Neural cell (in vitro differentiated cells): ENCODE data around the gene RCN2. TPM values are rescaled to one million over a fixed set of nuclear protein-coding genes. Genes with fewer than 3 reads are reported as not detected.
A peak's percentile ranks its signal among the peaks of the same experiment; 100 is the strongest.

Source experiments
- H2AFZ ChIP-seq: fragments of 200-600, 300-800 bp; sonication (generic), shearing (Covaris generic); 2 replicates; pipeline ENCODE4 v1.6.0; 2014; ENCODE audit warnings: low read depth, mild to moderate bottlenecking, antibody characterized with exemption, low read length, moderate library complexity
- H3F3A ChIP-seq: fragments of 200-600 bp; shearing (Covaris generic); 2 replicates; pipeline ENCODE4 v1.6.1; 2016; ENCODE audit warnings: mild to moderate bottlenecking, moderate library complexity, mixed read lengths, antibody characterized with exemption, low read length; ENCODE audit not compliant: insufficient read depth, poor library complexity, severe bottlenecking
- H3K27ac ChIP-seq: fragments of 200-600, 300-800 bp; sonication (generic), shearing (Covaris generic); 2 replicates; pipeline ENCODE4 v1.5.1; 2014; ENCODE audit warnings: mild to moderate bottlenecking, low read length, moderate library complexity
- H3K27me3 ChIP-seq: fragments of 300-800, 200-600 bp; sonication (generic), shearing (Covaris generic); 2 replicates; pipeline ENCODE4 v1.6.0; 2014; ENCODE audit warnings: mild to moderate bottlenecking, low read depth, low read length, moderate library complexity; ENCODE audit not compliant: insufficient read depth
- H3K36me3 ChIP-seq: fragments of 300-800, 200-600 bp; sonication (generic), shearing (Covaris generic); 2 replicates; pipeline ENCODE4 v1.5.1; 2014; ENCODE audit warnings: mild to moderate bottlenecking, antibody characterized with exemption, low read length, moderate library complexity; ENCODE audit not compliant: insufficient read depth
- H3K4me2 ChIP-seq: fragments of 300-800, 200-600 bp; sonication (generic), shearing (Covaris generic); 2 replicates; pipeline ENCODE4 v1.6.0; 2014; ENCODE audit warnings: mild to moderate bottlenecking, low read length
- H3K4me3 ChIP-seq: fragments of 300-800, 200-600 bp; sonication (generic), shearing (Covaris generic); 2 replicates; pipeline ENCODE4 v1.5.1; 2014; ENCODE audit warnings: mild to moderate bottlenecking, low read length, moderate library complexity
- H3K79me2 ChIP-seq: fragments of 200-600 bp; shearing (Covaris generic); replicated peaks from 2 replicates; pipeline ENCODE4 v1.6.0; 2014; ENCODE audit warnings: mild to moderate bottlenecking, low read length, moderate library complexity; ENCODE audit not compliant: insufficient read depth
- H3K9ac ChIP-seq: fragments of 300-800, 200-600 bp; sonication (generic), shearing (Covaris generic); 2 replicates; pipeline ENCODE4 v1.6.1; 2016; ENCODE audit warnings: mild to moderate bottlenecking, low read length, mixed read lengths
- H3K9me2 ChIP-seq: fragments of 200-600 bp; shearing (Covaris generic); 2 replicates; pipeline ENCODE4 v1.6.1; 2016; ENCODE audit warnings: mild to moderate bottlenecking, low read length, mixed read lengths; ENCODE audit not compliant: insufficient read depth
- H3K9me3 ChIP-seq: fragments of 200-600, 300-800 bp; sonication (generic), shearing (Covaris generic); 2 replicates; pipeline ENCODE4 v1.6.1; 2016; ENCODE audit warnings: mild to moderate bottlenecking, mixed run types, low read length, moderate library complexity, mixed read lengths
- H4K20me1 ChIP-seq: fragments of 200-600 bp; shearing (Covaris generic); 2 replicates; pipeline ENCODE4 v1.6.1; 2016; ENCODE audit warnings: mild to moderate bottlenecking, mixed run types; ENCODE audit not compliant: insufficient read depth
- EP300 ChIP-seq: fragments of 450-650 bp; conservative IDR thresholded peaks from 2 replicates; pipeline ENCODE4 v1.6.1; 2014; ENCODE audit warnings: antibody characterized with exemption, mild to moderate bottlenecking, moderate library complexity; ENCODE audit not compliant: poor library complexity, severe bottlenecking
- EZH2 ChIP-seq: fragments of 200-600, 300-800 bp; shearing (Covaris generic), sonication (generic); IDR thresholded peaks from 2 replicates; pipeline ENCODE4 v1.6.1; 2014; ENCODE audit warnings: antibody characterized with exemption, low read length, borderline replicate concordance, mild to moderate bottlenecking; ENCODE audit not compliant: insufficient read depth, poor library complexity, severe bottlenecking
- MXI1 ChIP-seq: fragments of 450-650 bp; conservative IDR thresholded peaks from 2 replicates; pipeline ENCODE4 v1.6.1; 2014; ENCODE audit warnings: antibody characterized with exemption, mild to moderate bottlenecking; ENCODE audit not compliant: poor library complexity, severe bottlenecking
- POLR2AphosphoS5 ChIP-seq: IDR thresholded peaks from 2 replicates; pipeline ENCODE4 v1.6.1; 2012
- RAD21 ChIP-seq: fragments of 450-650 bp; conservative IDR thresholded peaks from 2 replicates; pipeline ENCODE4 v1.6.1; 2014; ENCODE audit warnings: antibody characterized with exemption, mild to moderate bottlenecking, moderate library complexity
- SMC3 ChIP-seq: fragments of 450-650 bp; conservative IDR thresholded peaks from 2 replicates; pipeline ENCODE4 v1.6.1; 2014; ENCODE audit warnings: antibody characterized with exemption, mild to moderate bottlenecking, moderate library complexity; ENCODE audit not compliant: poor library complexity
- TAF1 ChIP-seq: IDR thresholded peaks from 2 replicates; pipeline ENCODE4 v1.6.1; 2012; ENCODE audit warnings: low read depth
- polyA plus RNA-seq: library from polyadenylated mRNA; depleted of rRNA; stranded (reverse); fragments of >200 nt; gene quantifications from 2 replicates; pipeline ENCODE4 v1.2.3, GENCODE V29; 2014
- TF ChIP-seq, protein P1 (sequence below): fragments of 450-650 bp; IDR thresholded peaks from 2 replicates; pipeline ENCODE4 v1.5.1; 2014; ENCODE audit warnings: antibody characterized with exemption, mild to moderate bottlenecking, moderate library complexity; ENCODE audit not compliant: poor library complexity, severe bottlenecking
- TF ChIP-seq, protein P2 (sequence below): IDR thresholded peaks from 2 replicates; pipeline ENCODE4 v1.6.1; 2012; ENCODE audit warnings: borderline replicate concordance

Gene RCN2
- polyA plus RNA-seq, 1 donor from 2014 or later: 400 TPM

DNA sequence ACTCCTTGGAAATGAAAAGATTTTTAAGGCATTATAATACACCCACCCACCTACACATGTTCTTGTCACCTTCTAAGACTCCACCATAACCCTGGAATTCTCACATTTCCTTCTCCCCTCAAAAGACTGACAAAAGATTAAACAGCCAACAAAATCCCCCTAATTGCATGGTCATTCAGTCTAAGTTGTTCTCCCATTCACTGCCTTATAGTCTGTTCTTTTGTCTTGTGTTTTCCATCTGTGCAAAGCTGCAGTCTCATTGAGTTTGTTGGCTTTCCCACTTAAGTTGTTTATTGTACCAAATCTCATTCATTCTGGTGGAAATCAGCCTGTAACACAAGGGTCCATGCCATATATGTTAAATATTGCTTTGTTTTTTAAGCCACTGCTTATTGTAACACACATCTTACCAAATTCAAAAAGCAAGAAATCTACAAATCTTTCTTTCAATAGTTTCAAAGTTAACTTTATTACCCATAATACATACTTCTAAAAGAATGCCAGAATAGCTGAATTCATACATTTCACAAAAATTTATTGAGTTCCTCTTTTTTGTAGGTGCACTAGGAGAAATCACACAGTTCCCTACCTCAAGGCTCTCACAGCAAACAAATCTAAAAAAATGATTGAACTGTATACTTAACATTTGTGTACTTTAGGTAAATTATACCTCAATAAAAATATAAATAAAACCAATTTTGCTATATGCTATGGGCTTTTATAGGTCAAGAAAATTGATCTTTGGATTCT lies 2.4 kb upstream of the RCN2 start:
- H3K27ac ChIP-seq: no peak overlapping the region
- no peaks in the 10 kb centered on the region for H3F3A ChIP-seq
- TF ChIP-seq, protein P1, sequence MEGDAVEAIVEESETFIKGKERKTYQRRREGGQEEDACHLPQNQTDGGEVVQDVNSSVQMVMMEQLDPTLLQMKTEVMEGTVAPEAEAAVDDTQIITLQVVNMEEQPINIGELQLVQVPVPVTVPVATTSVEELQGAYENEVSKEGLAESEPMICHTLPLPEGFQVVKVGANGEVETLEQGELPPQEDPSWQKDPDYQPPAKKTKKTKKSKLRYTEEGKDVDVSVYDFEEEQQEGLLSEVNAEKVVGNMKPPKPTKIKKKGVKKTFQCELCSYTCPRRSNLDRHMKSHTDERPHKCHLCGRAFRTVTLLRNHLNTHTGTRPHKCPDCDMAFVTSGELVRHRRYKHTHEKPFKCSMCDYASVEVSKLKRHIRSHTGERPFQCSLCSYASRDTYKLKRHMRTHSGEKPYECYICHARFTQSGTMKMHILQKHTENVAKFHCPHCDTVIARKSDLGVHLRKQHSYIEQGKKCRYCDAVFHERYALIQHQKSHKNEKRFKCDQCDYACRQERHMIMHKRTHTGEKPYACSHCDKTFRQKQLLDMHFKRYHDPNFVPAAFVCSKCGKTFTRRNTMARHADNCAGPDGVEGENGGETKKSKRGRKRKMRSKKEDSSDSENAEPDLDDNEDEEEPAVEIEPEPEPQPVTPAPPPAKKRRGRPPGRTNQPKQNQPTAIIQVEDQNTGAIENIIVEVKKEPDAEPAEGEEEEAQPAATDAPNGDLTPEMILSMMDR: no peak
- TF ChIP-seq POLR2AphosphoS5: no peak
- TF ChIP-seq EZH2: no peak
- no peak for TF ChIP-seq SMC3
- no peak for TF ChIP-seq RAD21
- TF ChIP-seq, protein P2, sequence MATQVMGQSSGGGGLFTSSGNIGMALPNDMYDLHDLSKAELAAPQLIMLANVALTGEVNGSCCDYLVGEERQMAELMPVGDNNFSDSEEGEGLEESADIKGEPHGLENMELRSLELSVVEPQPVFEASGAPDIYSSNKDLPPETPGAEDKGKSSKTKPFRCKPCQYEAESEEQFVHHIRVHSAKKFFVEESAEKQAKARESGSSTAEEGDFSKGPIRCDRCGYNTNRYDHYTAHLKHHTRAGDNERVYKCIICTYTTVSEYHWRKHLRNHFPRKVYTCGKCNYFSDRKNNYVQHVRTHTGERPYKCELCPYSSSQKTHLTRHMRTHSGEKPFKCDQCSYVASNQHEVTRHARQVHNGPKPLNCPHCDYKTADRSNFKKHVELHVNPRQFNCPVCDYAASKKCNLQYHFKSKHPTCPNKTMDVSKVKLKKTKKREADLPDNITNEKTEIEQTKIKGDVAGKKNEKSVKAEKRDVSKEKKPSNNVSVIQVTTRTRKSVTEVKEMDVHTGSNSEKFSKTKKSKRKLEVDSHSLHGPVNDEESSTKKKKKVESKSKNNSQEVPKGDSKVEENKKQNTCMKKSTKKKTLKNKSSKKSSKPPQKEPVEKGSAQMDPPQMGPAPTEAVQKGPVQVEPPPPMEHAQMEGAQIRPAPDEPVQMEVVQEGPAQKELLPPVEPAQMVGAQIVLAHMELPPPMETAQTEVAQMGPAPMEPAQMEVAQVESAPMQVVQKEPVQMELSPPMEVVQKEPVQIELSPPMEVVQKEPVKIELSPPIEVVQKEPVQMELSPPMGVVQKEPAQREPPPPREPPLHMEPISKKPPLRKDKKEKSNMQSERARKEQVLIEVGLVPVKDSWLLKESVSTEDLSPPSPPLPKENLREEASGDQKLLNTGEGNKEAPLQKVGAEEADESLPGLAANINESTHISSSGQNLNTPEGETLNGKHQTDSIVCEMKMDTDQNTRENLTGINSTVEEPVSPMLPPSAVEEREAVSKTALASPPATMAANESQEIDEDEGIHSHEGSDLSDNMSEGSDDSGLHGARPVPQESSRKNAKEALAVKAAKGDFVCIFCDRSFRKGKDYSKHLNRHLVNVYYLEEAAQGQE: no peak
- TF ChIP-seq TAF1: no peak
- no peak for TF ChIP-seq MXI1
- TF ChIP-seq EP300: no peak
- no peak overlapping the region for H3K9ac ChIP-seq
- no peak overlapping the region for H3K4me3 ChIP-seq
- H3K4me2 ChIP-seq: no peak overlapping the region
- H4K20me1 ChIP-seq: no peaks in the 10 kb centered on the region
- H3K36me3 ChIP-seq: no peaks in the 10 kb centered on the region
- no peaks in the 10 kb centered on the region for H3K9me2 ChIP-seq
- H3K9me3 ChIP-seq: no peaks in the 10 kb centered on the region
- no peaks in the 10 kb centered on the region for H3K27me3 ChIP-seq
- H3K79me2 ChIP-seq: peaks cover 21% of the 10 kb centered on the region
- no peak overlapping the region for H2AFZ ChIP-seq

DNA sequence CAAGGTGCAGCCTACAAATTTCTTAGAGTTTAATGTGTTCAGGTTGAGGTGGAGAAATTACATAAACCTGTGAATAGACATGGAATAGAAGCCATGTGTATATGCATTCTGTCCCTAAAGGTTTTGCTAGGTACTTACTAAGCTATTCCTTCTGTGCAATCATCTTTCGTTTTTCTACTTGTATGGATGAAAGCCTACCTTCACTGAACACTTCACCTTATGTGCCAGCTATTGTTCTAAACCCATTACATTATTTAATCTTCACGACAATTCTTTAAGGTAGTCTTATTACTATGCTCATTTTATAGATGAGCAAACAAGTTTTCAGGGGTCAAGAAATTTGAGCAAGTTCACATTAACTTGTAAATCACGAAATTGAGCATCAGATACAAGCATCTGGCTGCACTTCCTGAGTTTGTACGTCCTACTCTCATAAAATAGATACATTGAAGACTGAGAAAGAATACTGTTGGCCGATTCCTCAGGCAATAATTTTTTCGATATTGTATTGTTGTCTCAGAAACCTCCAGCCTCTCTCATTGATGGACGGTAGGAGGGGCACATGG lies 635 bp upstream of the RCN2 start:
- Histone ChIP-seq H2AFZ (peak overlapping the region; percentile 97), H4K20me1 (no peaks in the 10 kb centered on the region), H3K27ac (peak overlapping the region; percentile 83), H3K36me3 (peaks cover 8% of the 10 kb centered on the region), H3F3A (no peaks in the 10 kb centered on the region), H3K4me2 (peak overlapping the region; percentile 69), H3K9me2 (no peaks in the 10 kb centered on the region), H3K27me3 (no peaks in the 10 kb centered on the region), H3K9me3 (no peaks in the 10 kb centered on the region), H3K4me3 (peak overlapping the region; percentile 83), H3K79me2 (peaks cover 35% of the 10 kb centered on the region), H3K9ac (peak overlapping the region; percentile 68)
- TF ChIP-seq TAF1: no peak
- TF ChIP-seq EZH2: no peak
- no peak for TF ChIP-seq RAD21
- TF ChIP-seq, protein P2: no peak
- no peak for TF ChIP-seq POLR2AphosphoS5
- no peak for TF ChIP-seq EP300
- TF ChIP-seq, protein P1: no peak
- TF ChIP-seq SMC3: no peak
- no peak for TF ChIP-seq MXI1
